NT2/D1 (cell line): ENCODE results near the gene IFITM5.
"Not testable (repeated sequence)": the region's sequence is repeated elsewhere in the genome, so short reads cannot be mapped to it uniquely, and the experiment has no call there.

Source experiments
- YY1 ChIP-seq: IDR thresholded peaks from 2 replicates; pipeline ENCODE4 v1.6.1; 2011; ENCODE audit not compliant: insufficient read length, insufficient read depth
- ZNF274 ChIP-seq: IDR thresholded peaks from 2 replicates; pipeline ENCODE4 v1.6.1; 2011; ENCODE audit warnings: mild to moderate bottlenecking, low read depth, low read length

GRCh38 chr11:319121-319887 is 20.0 kb upstream of the IFITM5 start:
- not testable (repeated sequence) for TF ChIP-seq ZNF274, YY1
